Stimulated activated CD4-positive, alpha-beta T cell treated with anti-CD3 and anti-CD28 coated beads, Interleukin-4, amount 100 ng/mL, for 1 hour (primary cell): ENCODE data around the gene HOTAIR.

Experiments
- DNase-seq: peaks from one replicate; pipeline ENCODE4 v3.0.0-alpha.2; 2020

Gene HOTAIR

GRCh38 chr12:53972152-53972702 lies 2.5 kb downstream of the HOTAIR start:
- no peak for DNase-seq

- no peak for DNase-seq
Measured at GRCh38 chr12:53971686-53972085, 3.1 kb downstream of the HOTAIR start.

GRCh38 chr12:53971129-53971528 lies 3.6 kb downstream of the HOTAIR start:
- DNase-seq, result no peak

GRCh38 chr12:53970451-53970850 lies 4.3 kb downstream of the HOTAIR start:
- no peak for DNase-seq

GRCh38 chr12:53969588-53970259 lies 5.0 kb downstream of the HOTAIR start:
- DNase-seq, result no peak

- no peak for DNase-seq
Measured at GRCh38 chr12:53968214-53969127, 6.3 kb downstream of the HOTAIR start.

GRCh38 chr12:53967421-53967925 lies 7.3 kb downstream of the HOTAIR start:
- no peak for DNase-seq

- no peak for DNase-seq
Measured at GRCh38 chr12:53966385-53967133, 8.2 kb downstream of the HOTAIR start.

- no peak for DNase-seq
Measured at GRCh38 chr12:53966085-53966384, 8.7 kb downstream of the HOTAIR start.

GRCh38 chr12:53965281-53966084 lies 9.3 kb downstream of the HOTAIR start:
- no peak for DNase-seq

GRCh38 chr12:53964315-53964713 lies 10.4 kb downstream of the HOTAIR start:
- DNase-seq, result no peak

- DNase-seq, result no peak
Measured at GRCh38 chr12:53963434-53964314, 11.1 kb downstream of the HOTAIR start.

GRCh38 chr12:53963005-53963404 lies 11.7 kb downstream of the HOTAIR start:
- no peak for DNase-seq

GRCh38 chr12:53961025-53961761 lies 13.6 kb downstream of the HOTAIR start:
- no peak for DNase-seq

- no peak for DNase-seq
Measured at GRCh38 chr12:53960187-53961024, 14.3 kb downstream of the HOTAIR start.

- DNase-seq, result no peak
Measured at GRCh38 chr12:53959314-53959713, 15.4 kb downstream of the HOTAIR start.

GRCh38 chr12:53958128-53958527 lies 16.6 kb downstream of the HOTAIR start:
- DNase-seq, result no peak

- DNase-seq, result no peak
Measured at GRCh38 chr12:53956914-53957536, 17.7 kb downstream of the HOTAIR start.
